ENCODE data around the gene LINGO1.

DNA sequence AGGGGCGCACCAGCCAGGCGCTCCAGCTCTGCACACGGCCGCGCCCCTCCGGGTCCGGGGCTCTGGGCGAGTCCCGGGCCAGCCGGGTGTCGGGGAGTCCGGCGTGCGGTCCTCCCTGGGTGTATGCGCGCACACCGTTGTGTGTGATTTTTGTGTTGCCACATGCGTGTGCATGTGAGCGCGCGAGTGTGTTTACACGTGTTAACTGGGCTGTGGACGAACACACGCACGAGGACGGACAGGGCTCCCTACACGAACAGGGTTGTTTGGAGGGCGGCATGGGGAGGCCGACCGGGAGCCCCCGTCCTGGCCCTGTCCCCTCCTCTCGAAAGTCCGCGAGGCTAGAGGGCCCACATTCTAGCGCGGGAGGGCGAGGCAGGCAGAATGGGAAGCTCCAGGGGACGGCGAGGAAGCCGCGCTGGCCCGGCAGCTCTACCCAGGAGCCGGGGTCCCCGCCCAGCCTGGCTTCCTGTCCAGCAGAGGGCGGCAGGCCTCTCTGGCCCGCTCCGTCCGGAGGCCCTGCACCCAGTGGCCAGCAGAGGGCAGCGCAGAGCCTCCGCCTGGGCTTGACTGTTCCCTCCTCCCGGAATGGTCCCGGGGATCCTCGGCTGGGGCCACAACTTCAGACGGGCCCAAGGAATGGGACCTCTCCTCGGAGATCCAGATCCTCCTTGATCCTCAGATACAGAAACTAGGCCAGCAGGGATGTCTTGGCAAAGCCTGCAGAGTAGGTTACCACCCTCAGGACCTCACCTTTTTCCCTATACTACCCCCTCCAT, 611 bp upstream of the LINGO1 start:
- TF ChIP-seq GATA2 (IDR thresholded peaks at IDR 0.05; ENCODE audit: low read depth, low read length) (no peak), GATA3 (IDR thresholded peaks at IDR 0.05; ENCODE audit: low read depth, low read length) (no peak)

Measured in SH-SY5Y (cell line).